Mesenchymal stem cell (in vitro differentiated cells and primary cell): ENCODE measurements around the gene KRTAP4-16.
A peak's percentile ranks its signal among the peaks of the same experiment; 100 is the strongest.
"Not testable (repeated sequence)": the region's sequence is repeated elsewhere in the genome, so short reads cannot be mapped to it uniquely, and the experiment has no call there.

Source experiments
- DNase-seq: peaks from one replicate; pipeline ENCODE4 v3.0.0-alpha.2; 2013
- H2AFZ ChIP-seq: one replicate; pipeline ENCODE4 v1.6.1; 2013; ENCODE audit warnings: low read depth, mild to moderate bottlenecking, control low read depth, inconsistent platforms, low read length, moderate library complexity
- H2AK5ac ChIP-seq: 2 replicates; pipeline ENCODE4 v1.6.1; 2013; ENCODE audit warnings: low read length, moderate library complexity, mild to moderate bottlenecking, inconsistent platforms; ENCODE audit not compliant: severe bottlenecking
- H2BK120ac ChIP-seq: one replicate; pipeline ENCODE4 v1.6.1; 2013; ENCODE audit warnings: low read depth, mild to moderate bottlenecking, inconsistent platforms, low read length, moderate library complexity
- H2BK12ac ChIP-seq, 2 experiments: one replicate each; pipeline ENCODE4 v1.6.1; 2013; ENCODE audit warnings: inconsistent platforms in 2 of 2, low read length in 2 of 2, mild to moderate bottlenecking in 2 of 2, moderate library complexity in 2 of 2, control low read depth in 1 of 2
- H2BK15ac ChIP-seq: one replicate; pipeline ENCODE4 v1.6.1; 2013; ENCODE audit warnings: mild to moderate bottlenecking, low read depth, inconsistent platforms; ENCODE audit not compliant: poor library complexity, severe bottlenecking
- H2BK5ac ChIP-seq: 2 replicates; pipeline ENCODE4 v1.6.1; 2013; ENCODE audit warnings: low read depth, mild to moderate bottlenecking, low read length, control low read depth, inconsistent platforms; ENCODE audit not compliant: poor library complexity, severe bottlenecking
- H3K14ac ChIP-seq, 2 experiments: one replicate each; pipeline ENCODE4 v1.6.1; 2013; ENCODE audit warnings: inconsistent platforms in 2 of 2, low read length in 2 of 2, control low read depth in 1 of 2, mild to moderate bottlenecking in 1 of 2, moderate library complexity in 1 of 2
- H3K18ac ChIP-seq, 2 experiments: one replicate each; pipeline ENCODE4 v1.6.1; 2013; ENCODE audit warnings: inconsistent platforms in 2 of 2, low read length in 2 of 2, control low read depth in 1 of 2, low read depth in 1 of 2, mild to moderate bottlenecking in 1 of 2
- H3K23ac ChIP-seq, 2 experiments: one replicate each; pipeline ENCODE4 v1.6.1; 2013; ENCODE audit warnings: inconsistent platforms in 2 of 2, low read length in 2 of 2, mild to moderate bottlenecking in 2 of 2, moderate library complexity in 2 of 2, control low read depth in 1 of 2
- H3K27ac ChIP-seq: 2 replicates; pipeline ENCODE4 v1.5.1; 2013; ENCODE audit warnings: mild to moderate bottlenecking, moderate library complexity, low read length, control low read depth, inconsistent platforms; ENCODE audit not compliant: poor library complexity, severe bottlenecking
- H3K27me3 ChIP-seq, 2 experiments: 2 replicates each; pipeline versions ENCODE4 v1.6.1 to v1.7.0; 2013; ENCODE audit warnings: low read length in 2 of 2, mild to moderate bottlenecking in 2 of 2, moderate library complexity in 2 of 2, control low read depth in 1 of 2, inconsistent platforms in 1 of 2; ENCODE audit not compliant: control insufficient read depth in 1 of 2, insufficient read depth in 1 of 2
- H3K36me3 ChIP-seq, 2 experiments: 2 replicates each; pipeline versions ENCODE4 v1.6.1 to v1.7.0; 2013; ENCODE audit warnings: low read length in 2 of 2, control low read depth in 1 of 2, inconsistent platforms in 1 of 2, low read depth in 1 of 2, mild to moderate bottlenecking in 1 of 2; ENCODE audit not compliant: insufficient read depth in 2 of 2, control insufficient read depth in 1 of 2
- H3K4ac ChIP-seq, 2 experiments: one replicate each; pipeline ENCODE4 v1.6.1; 2013; ENCODE audit warnings: inconsistent platforms in 2 of 2, low read length in 2 of 2, mild to moderate bottlenecking in 2 of 2, moderate library complexity in 2 of 2, control low read depth in 1 of 2, low read depth in 1 of 2
- H3K4me1 ChIP-seq: 2 replicates; pipeline ENCODE4 v1.6.1; 2013; ENCODE audit warnings: low read depth, low read length, control low read depth; ENCODE audit not compliant: control insufficient read depth, insufficient read depth
- H3K4me2 ChIP-seq: 2 replicates; pipeline ENCODE4 v1.6.1; 2013; ENCODE audit warnings: low read length, mild to moderate bottlenecking, inconsistent platforms; ENCODE audit not compliant: poor library complexity, severe bottlenecking
- H3K4me3 ChIP-seq, 2 experiments: 2 replicates each; pipeline versions ENCODE4 v1.5.1 to v1.7.0; 2013; ENCODE audit warnings: low read length in 2 of 2, mild to moderate bottlenecking in 2 of 2, control low read depth in 1 of 2, low read depth in 1 of 2; ENCODE audit not compliant: insufficient read depth in 1 of 2
- H3K79me1 ChIP-seq: replicated peaks from 2 replicates; pipeline ENCODE4 v1.6.1; 2013; ENCODE audit warnings: mild to moderate bottlenecking, control low read depth, low read length, inconsistent platforms; ENCODE audit not compliant: poor library complexity, severe bottlenecking
- H3K9ac ChIP-seq: 2 replicates; pipeline ENCODE4 v1.7.0; 2013; ENCODE audit warnings: mild to moderate bottlenecking, low read length, moderate library complexity
- H3K9me3 ChIP-seq: 2 replicates; pipeline ENCODE4 v1.7.0; 2013; ENCODE audit warnings: mild to moderate bottlenecking, low read length; ENCODE audit not compliant: control insufficient read depth
- H4K8ac ChIP-seq: one replicate; pipeline ENCODE4 v1.6.1; 2013; ENCODE audit warnings: inconsistent platforms, mild to moderate bottlenecking, low read length, moderate library complexity
- H4K91ac ChIP-seq: one replicate; pipeline ENCODE4 v1.6.1; 2013; ENCODE audit warnings: mild to moderate bottlenecking, low read length, inconsistent platforms
- WGBS: methylation state at CpG from one replicate; pipeline ENCODE4 v1.1.7; 2013; ENCODE audit warnings: mixed read lengths; 5-methylcytosine and 5-hydroxymethylcytosine counted together

Gene KRTAP4-16

GRCh38 chr17:41069031-41069430 is 33.0 kb downstream of the KRTAP4-16 start:
- Histone ChIP-seq H3K27ac (no peak overlapping the region), H4K91ac (no peak overlapping the region), H3K14ac (no peak overlapping the region), H2BK15ac (no peak overlapping the region), H3K4ac (no peak overlapping the region), H3K79me1 (no peaks in the 10 kb centered on the region), H2BK12ac (no peak overlapping the region), H2AK5ac (no peak overlapping the region), H3K4me3 (no peak overlapping the region), H3K36me3 (no peaks in the 10 kb centered on the region), H2AFZ (no peak overlapping the region), H3K4me1 (peaks cover 5% of the 10 kb centered on the region), H3K27me3 (no peaks in the 10 kb centered on the region), H3K9ac (no peak overlapping the region), H4K8ac (no peak overlapping the region), H3K4me2 (no peak overlapping the region), H2BK5ac (no peak overlapping the region), H2BK120ac (no peak overlapping the region), H3K23ac (no peak overlapping the region), H3K18ac (no peak overlapping the region), H3K9me3 (no peaks in the 10 kb centered on the region)
- DNase-seq: no peak
- 85% methylated on average over 2 of the region's 3 CpGs for WGBS

DNA sequence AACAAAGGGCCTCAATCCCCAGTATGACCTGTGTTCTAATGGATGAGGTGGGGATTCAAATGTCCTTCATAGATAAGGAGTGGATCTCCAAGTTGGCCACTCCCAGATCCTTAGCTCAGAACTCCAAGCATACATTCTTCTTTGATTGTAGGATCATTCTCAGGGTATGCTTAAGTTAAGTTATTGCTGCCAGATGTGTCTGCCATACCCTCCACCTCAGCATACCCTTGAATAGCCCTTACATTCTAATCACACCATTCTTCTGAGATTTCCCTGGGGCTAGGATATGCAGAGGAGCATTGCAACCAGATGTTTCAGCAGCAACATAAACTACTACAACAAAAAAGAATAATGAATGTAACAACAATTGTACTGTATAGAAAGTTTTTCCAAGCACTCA is 34.7 kb downstream of the KRTAP4-16 start:
- Histone ChIP-seq H2BK12ac (no peak overlapping the region), H3K79me1 (no peaks in the 10 kb centered on the region)

DNA sequence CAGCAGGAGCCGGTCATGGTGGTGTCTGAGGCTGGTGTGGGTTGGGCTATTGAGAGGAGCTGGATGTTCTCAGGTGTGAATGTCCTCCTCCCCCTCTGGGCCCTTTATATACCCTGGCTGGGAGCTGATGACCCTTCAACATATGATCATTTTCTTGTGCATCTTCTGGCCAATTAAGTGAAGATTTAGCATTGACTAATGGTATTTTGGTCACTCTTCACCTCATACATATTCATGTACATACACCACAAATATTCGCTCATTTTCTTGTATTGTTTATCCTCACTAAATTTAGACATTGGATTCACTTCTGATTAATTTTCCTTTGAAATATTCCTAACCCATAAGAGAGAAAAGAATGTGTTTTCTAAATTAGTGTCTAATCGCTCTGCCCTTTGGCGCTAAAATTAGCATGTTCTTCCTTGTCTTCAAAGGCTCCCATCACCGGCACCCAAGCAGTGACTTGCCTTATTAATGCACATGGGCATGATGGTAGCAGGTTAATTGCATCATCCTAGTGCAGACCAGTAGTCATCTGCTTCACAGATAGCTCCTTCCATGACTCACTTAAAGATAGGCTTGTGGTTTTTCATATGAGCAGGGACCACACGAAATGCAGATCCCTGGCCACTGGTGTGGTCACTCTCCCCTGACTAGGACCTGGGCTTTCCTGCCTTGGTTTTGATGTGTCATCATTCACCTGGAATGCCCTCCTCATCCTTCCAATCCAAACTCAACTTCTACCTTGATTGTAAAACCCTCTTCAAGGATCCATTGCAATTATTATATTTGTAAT is 36.0 kb downstream of the KRTAP4-16 start, which contains the start of gene KRTAP2-4:
TSS of gene KRTAP2-4 (minus strand) at position 51 of the 796 bp plus-strand sequence. CDS start at position 17, 34 bp downstream.
- H3K14ac ChIP-seq: no peak within 1 kb of the TSS
- H2BK12ac ChIP-seq: no peak within 1 kb of the TSS
- H3K4me1 ChIP-seq: peaks cover 2% of the 10 kb centered on the region
- no peak within 1 kb of the TSS for H4K8ac ChIP-seq
- 51% methylated on average over 4 of the region's 6 CpGs for WGBS
- H2BK15ac ChIP-seq: no peak within 1 kb of the TSS
- no peak within 1 kb of the TSS for H2BK5ac ChIP-seq
- no peak within 1 kb of the TSS for H2AK5ac ChIP-seq
- H3K4me2 ChIP-seq: no peak within 1 kb of the TSS
- no peak within 1 kb of the TSS for H3K23ac ChIP-seq
- H3K9ac ChIP-seq: no peak within 1 kb of the TSS
- H3K27me3 ChIP-seq: no peaks in the 10 kb centered on the region
- no peak within 1 kb of the TSS for H4K91ac ChIP-seq
- H3K27ac ChIP-seq: no peak within 1 kb of the TSS
- DNase-seq: peak; percentile 90
- no peak within 1 kb of the TSS for H3K4ac ChIP-seq
- H3K9me3 ChIP-seq: no peaks in the 10 kb centered on the region
- H3K4me3 ChIP-seq: no peak within 1 kb of the TSS
- H3K18ac ChIP-seq: peak within 1 kb of the TSS in 1 of 2 experiments; percentile 48
- no peaks in the 10 kb centered on the region for H3K79me1 ChIP-seq
- H2BK120ac ChIP-seq: no peak within 1 kb of the TSS
- H2AFZ ChIP-seq: no peak within 1 kb of the TSS
- no peaks in the 10 kb centered on the region for H3K36me3 ChIP-seq

More for the DNA sequence above, 34.7 kb downstream of the KRTAP4-16 start:
- Histone ChIP-seq H3K27ac (no peak overlapping the region), H3K4me3 (no peak overlapping the region), H2AK5ac (no peak overlapping the region), H2BK5ac (no peak overlapping the region), H4K8ac (no peak overlapping the region), H3K9ac (no peak overlapping the region), H3K4me2 (no peak overlapping the region), H3K4ac (no peak overlapping the region), H3K36me3 (no peaks in the 10 kb centered on the region), H3K23ac (no peak overlapping the region), H3K14ac (no peak overlapping the region), H3K27me3 (no peaks in the 10 kb centered on the region), H2BK120ac (no peak overlapping the region), H4K91ac (no peak overlapping the region), H3K4me1 (peaks cover 5% of the 10 kb centered on the region), H2BK15ac (no peak overlapping the region), H3K9me3 (no peaks in the 10 kb centered on the region), H2AFZ (no peak overlapping the region), H3K18ac (no peak overlapping the region)
- no peak for DNase-seq

DNA sequence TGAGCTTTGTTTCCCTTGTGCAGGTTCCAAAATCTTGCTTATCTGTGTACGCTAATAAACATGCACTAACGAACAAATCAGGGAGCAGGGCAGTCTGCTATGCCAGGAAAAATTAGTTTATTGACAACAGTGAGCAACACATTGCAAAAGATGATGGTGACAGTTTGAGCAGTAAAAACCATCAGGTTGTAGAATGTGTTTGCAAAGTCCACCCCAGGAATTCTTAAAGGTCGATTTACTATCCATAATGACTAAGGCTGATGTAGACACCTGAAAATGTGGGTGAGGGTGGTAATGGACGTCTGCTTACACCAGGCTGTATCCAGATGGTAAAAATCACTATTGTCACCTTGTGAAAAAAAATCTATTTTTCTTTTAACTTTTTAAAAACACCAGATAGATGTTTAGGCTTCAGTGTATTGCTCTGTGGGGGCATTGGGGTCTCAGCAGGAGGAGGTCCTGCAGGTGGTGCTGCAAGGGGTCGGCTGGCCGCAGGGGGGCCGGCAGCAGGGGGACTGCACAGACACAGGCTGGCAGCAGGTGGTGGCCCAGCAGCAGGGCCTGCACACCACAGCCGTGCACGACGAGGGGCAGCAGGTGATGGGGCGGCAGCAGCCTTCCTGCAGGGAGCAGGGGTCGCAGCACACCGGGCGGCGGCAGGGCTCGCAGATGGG is 36.9 kb downstream of the KRTAP4-16 start:
- not testable (repeated sequence) for H2BK12ac ChIP-seq, H3K4me3 ChIP-seq, H3K18ac ChIP-seq, H3K14ac ChIP-seq, H3K4ac ChIP-seq, H3K4me2 ChIP-seq, H4K8ac ChIP-seq, H2BK15ac ChIP-seq, H3K27ac ChIP-seq, H3K36me3 ChIP-seq, H4K91ac ChIP-seq, H3K9ac ChIP-seq, DNase-seq, H2AK5ac ChIP-seq, H3K9me3 ChIP-seq, H2BK120ac ChIP-seq, H2BK5ac ChIP-seq, H3K27me3 ChIP-seq, H3K4me1 ChIP-seq, H3K79me1 ChIP-seq, H3K23ac ChIP-seq, H2AFZ ChIP-seq
- WGBS: 85% methylated on average over 5 of the region's 16 CpGs
